Neuronal stem cell (in vitro differentiated cells): Measurements from ENCODE around the gene ING4.

Experiments
- DNase-seq: peaks from one replicate; pipeline ENCODE4 v3.0.0-alpha.2; 2013; ENCODE audit warnings: low spot score
- H2AFZ ChIP-seq: one replicate; pipeline ENCODE4 v1.6.1; 2013; ENCODE audit warnings: mild to moderate bottlenecking, low read length, inconsistent platforms
- H2AK5ac ChIP-seq: 2 replicates; pipeline ENCODE4 v1.6.1; 2013; ENCODE audit warnings: low read depth, mild to moderate bottlenecking, inconsistent platforms, low read length, moderate library complexity, mixed read lengths
- H2BK120ac ChIP-seq: 2 replicates; pipeline ENCODE4 v1.6.1; 2013; ENCODE audit warnings: low read depth, mild to moderate bottlenecking, inconsistent platforms, low read length, moderate library complexity, mixed read lengths
- H2BK12ac ChIP-seq: one replicate; pipeline ENCODE4 v1.6.1; 2013; ENCODE audit warnings: low read length, inconsistent platforms
- H2BK15ac ChIP-seq: 2 replicates; pipeline ENCODE4 v1.6.1; 2013; ENCODE audit warnings: mild to moderate bottlenecking, low read length, inconsistent platforms, mixed read lengths
- H2BK5ac ChIP-seq: one replicate; pipeline ENCODE4 v1.6.1; 2013; ENCODE audit warnings: inconsistent platforms, mild to moderate bottlenecking, low read length, moderate library complexity
- H3K14ac ChIP-seq: one replicate; pipeline ENCODE4 v1.6.1; 2013; ENCODE audit warnings: low read length, inconsistent platforms
- H3K18ac ChIP-seq: 2 replicates; pipeline ENCODE4 v1.6.1; 2013; ENCODE audit warnings: low read length, inconsistent platforms
- H3K23ac ChIP-seq: 2 replicates; pipeline ENCODE4 v1.6.1; 2013; ENCODE audit warnings: low read depth, mild to moderate bottlenecking, mixed read lengths, low read length, inconsistent platforms; ENCODE audit not compliant: poor library complexity
- H3K27ac ChIP-seq: replicated peaks from 3 replicates; pipeline ENCODE4 v1.5.1; 2013; ENCODE audit warnings: low read length, inconsistent platforms
- H3K27me3 ChIP-seq, 3 experiments: 2 replicates each; pipeline ENCODE4 v1.6.1; 2013; ENCODE audit warnings: low read length in 3 of 3, mild to moderate bottlenecking in 2 of 3, inconsistent platforms in 1 of 3, low read depth in 1 of 3, mixed read lengths in 1 of 3, moderate library complexity in 1 of 3; ENCODE audit not compliant: control insufficient read depth in 3 of 3, insufficient read depth in 3 of 3
- H3K36me3 ChIP-seq, 2 donors: replicated peaks in 1 of 2; 2 replicates each; pipeline ENCODE4 v1.6.1; 2013; ENCODE audit warnings: low read length in 2 of 2; ENCODE audit not compliant: control insufficient read depth in 2 of 2, insufficient read depth in 2 of 2
- H3K4ac ChIP-seq: 2 replicates; pipeline ENCODE4 v1.6.1; 2013; ENCODE audit warnings: inconsistent platforms, mild to moderate bottlenecking, low read length, moderate library complexity
- H3K4me1 ChIP-seq, 2 donors: 1 replicate in 1 of 2; 2 replicates in 1 of 2; pipeline ENCODE4 v1.6.1; 2013; ENCODE audit warnings: low read length in 2 of 2, low read depth in 1 of 2; ENCODE audit not compliant: control insufficient read depth in 2 of 2, insufficient read depth in 1 of 2
- H3K4me2 ChIP-seq: one replicate; pipeline ENCODE4 v1.6.1; 2013; ENCODE audit warnings: mild to moderate bottlenecking, low read length, inconsistent platforms; ENCODE audit not compliant: insufficient read depth, poor library complexity, severe bottlenecking
- H3K4me3 ChIP-seq, 2 donors: 2 replicates each; pipeline ENCODE4 v1.5.1; 2013; ENCODE audit warnings: low read length in 2 of 2, mild to moderate bottlenecking in 2 of 2, inconsistent platforms in 1 of 2, moderate library complexity in 1 of 2
- H3K79me1 ChIP-seq: one replicate; pipeline ENCODE4 v1.6.1; 2013; ENCODE audit warnings: low read depth, mild to moderate bottlenecking, inconsistent platforms, low read length, moderate library complexity
- H3K9ac ChIP-seq: one replicate; pipeline ENCODE4 v1.6.1; 2013; ENCODE audit warnings: mild to moderate bottlenecking, low read depth, low read length, inconsistent platforms; ENCODE audit not compliant: poor library complexity
- H3K9me3 ChIP-seq, 2 donors: replicated peaks in 1 of 2; 2 replicates each; pipeline versions ENCODE3 to v1.6.1; 2013; ENCODE audit warnings: low read length in 2 of 2, mild to moderate bottlenecking in 2 of 2, inconsistent platforms in 1 of 2, low read depth in 1 of 2, mixed read lengths in 1 of 2, moderate library complexity in 1 of 2; ENCODE audit not compliant: control insufficient read depth in 2 of 2, insufficient read depth in 1 of 2
- H4K8ac ChIP-seq: one replicate; pipeline ENCODE4 v1.6.1; 2013; ENCODE audit warnings: low read depth, mild to moderate bottlenecking, inconsistent platforms, low read length, moderate library complexity
- H4K91ac ChIP-seq: one replicate; pipeline ENCODE4 v1.6.1; 2013; ENCODE audit warnings: low read length, low read depth, mild to moderate bottlenecking, inconsistent platforms; ENCODE audit not compliant: poor library complexity
- WGBS, 2 donors: extraction: QIAGEN DNeasy Blood & Tissue Kit; methylation state at CpG; one replicate each; pipeline ENCODE4 v1.1.7; 2013; ENCODE audit warnings: missing lambda C conversion rate in 2 of 2, mixed read lengths in 1 of 2; ENCODE audit not compliant: insufficient read length in 2 of 2, insufficient replicate concordance in 1 of 2; ENCODE audit errors: extremely low coverage in 2 of 2; 5-methylcytosine and 5-hydroxymethylcytosine counted together

ING4 gene

GRCh38 chr12:6643569-6644256 is 19.2 kb downstream of the ING4 start:
- Histone ChIP-seq H2AK5ac (no peak overlapping the region), H3K4me1 (no peaks in the 10 kb centered on the region), H3K4me3 (no peak overlapping the region), H2BK5ac (no peak overlapping the region), H3K9me3 (peaks cover 4 to 39% of the 10 kb centered on the region in 2 donors), H2BK120ac (no peak overlapping the region), H3K36me3 (peaks cover 2 to 21% of the 10 kb centered on the region in 2 donors), H3K9ac (no peak overlapping the region), H2BK12ac (no peak overlapping the region), H3K18ac (no peak overlapping the region), H3K23ac (no peak overlapping the region), H3K27me3 (no peaks in the 10 kb centered on the region), H2AFZ (no peak overlapping the region), H3K4ac (no peak overlapping the region), H3K27ac (no peak overlapping the region), H4K91ac (no peak overlapping the region), H2BK15ac (no peak overlapping the region), H3K4me2 (no peak overlapping the region), H3K79me1 (peaks cover 2% of the 10 kb centered on the region), H4K8ac (no peak overlapping the region), H3K14ac (no peak overlapping the region)
- DNase-seq: no peak
- no CpG with 5 or more reads among the region's 6 CpGs for WGBS, 2 donors

DNA sequence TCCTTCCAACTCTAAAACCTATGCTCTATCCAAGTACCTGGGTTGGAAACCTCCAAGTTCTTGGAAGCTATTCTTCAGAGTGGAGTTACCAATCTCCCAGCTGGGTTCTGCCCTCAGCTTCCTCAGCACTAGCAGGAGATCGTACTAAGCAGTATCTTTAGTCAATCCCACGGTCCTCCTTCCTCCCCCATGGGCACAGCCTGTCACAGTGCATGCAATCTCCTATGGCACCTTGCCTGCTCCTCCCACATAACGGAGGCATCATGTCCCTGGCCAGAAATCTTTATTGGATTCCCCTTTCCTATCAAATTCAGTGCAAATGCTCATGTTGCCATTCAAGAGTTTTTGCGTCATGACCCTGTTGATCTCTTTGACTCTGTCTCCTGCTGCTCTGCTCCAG is 21.8 kb downstream of the ING4 start:
- H2AFZ ChIP-seq: no peak overlapping the region
- no peak overlapping the region for H3K18ac ChIP-seq
- no CpG with 5 or more reads among the region's 4 CpGs for WGBS, 2 donors
- no peak overlapping the region for H3K4me3 ChIP-seq
- H3K9me3 ChIP-seq: peaks cover 4 to 27% of the 10 kb centered on the region in 2 donors
- no peaks in the 10 kb centered on the region for H3K4me1 ChIP-seq
- H2BK15ac ChIP-seq: no peak overlapping the region
- no peak overlapping the region for H4K91ac ChIP-seq
- H3K79me1 ChIP-seq: peaks cover 2% of the 10 kb centered on the region
- H3K9ac ChIP-seq: no peak overlapping the region
- peaks cover 0 to under 1% of the 10 kb centered on the region in 2 donors for H3K36me3 ChIP-seq
- no peak overlapping the region for H3K14ac ChIP-seq
- H3K27me3 ChIP-seq: no peaks in the 10 kb centered on the region
- no peak overlapping the region for H3K27ac ChIP-seq
- H3K23ac ChIP-seq: no peak overlapping the region
- DNase-seq: no peak
- no peak overlapping the region for H2BK120ac ChIP-seq
- no peak overlapping the region for H2AK5ac ChIP-seq
- H3K4ac ChIP-seq: no peak overlapping the region
- H2BK12ac ChIP-seq: no peak overlapping the region
- no peak overlapping the region for H3K4me2 ChIP-seq
- no peak overlapping the region for H4K8ac ChIP-seq
- H2BK5ac ChIP-seq: no peak overlapping the region

- no peak overlapping the region for H4K91ac ChIP-seq
- H3K14ac ChIP-seq: no peak overlapping the region
- no peak overlapping the region for H2AK5ac ChIP-seq
- H3K36me3 ChIP-seq: no peaks in the 10 kb centered on the region
- H2BK15ac ChIP-seq: no peak overlapping the region
- no peak for DNase-seq
- no CpG with 5 or more reads among the region's 4 CpGs for WGBS, 2 donors
- peak overlapping the region; percentile 13 for H3K18ac ChIP-seq
- H2AFZ ChIP-seq: no peak overlapping the region
- H4K8ac ChIP-seq: no peak overlapping the region
- H2BK120ac ChIP-seq: no peak overlapping the region
- H3K9me3 ChIP-seq: peaks cover 4 to 26% of the 10 kb centered on the region in 2 donors
- H3K27ac ChIP-seq: no peak overlapping the region
- no peak overlapping the region for H3K4me2 ChIP-seq
- H3K4me1 ChIP-seq: peaks cover 0 to 3% of the 10 kb centered on the region in 2 donors
- H3K79me1 ChIP-seq: peaks cover 2% of the 10 kb centered on the region
- no peak overlapping the region for H3K4ac ChIP-seq
- H3K27me3 ChIP-seq: no peaks in the 10 kb centered on the region
- no peak overlapping the region for H2BK12ac ChIP-seq
- H2BK5ac ChIP-seq: no peak overlapping the region
- no peak overlapping the region for H3K9ac ChIP-seq
- H3K4me3 ChIP-seq: no peak overlapping the region
- H3K23ac ChIP-seq: peak overlapping the region; percentile 20
Observed at GRCh38 chr12:6640497-6640896, 22.4 kb downstream of the ING4 start.

DNA sequence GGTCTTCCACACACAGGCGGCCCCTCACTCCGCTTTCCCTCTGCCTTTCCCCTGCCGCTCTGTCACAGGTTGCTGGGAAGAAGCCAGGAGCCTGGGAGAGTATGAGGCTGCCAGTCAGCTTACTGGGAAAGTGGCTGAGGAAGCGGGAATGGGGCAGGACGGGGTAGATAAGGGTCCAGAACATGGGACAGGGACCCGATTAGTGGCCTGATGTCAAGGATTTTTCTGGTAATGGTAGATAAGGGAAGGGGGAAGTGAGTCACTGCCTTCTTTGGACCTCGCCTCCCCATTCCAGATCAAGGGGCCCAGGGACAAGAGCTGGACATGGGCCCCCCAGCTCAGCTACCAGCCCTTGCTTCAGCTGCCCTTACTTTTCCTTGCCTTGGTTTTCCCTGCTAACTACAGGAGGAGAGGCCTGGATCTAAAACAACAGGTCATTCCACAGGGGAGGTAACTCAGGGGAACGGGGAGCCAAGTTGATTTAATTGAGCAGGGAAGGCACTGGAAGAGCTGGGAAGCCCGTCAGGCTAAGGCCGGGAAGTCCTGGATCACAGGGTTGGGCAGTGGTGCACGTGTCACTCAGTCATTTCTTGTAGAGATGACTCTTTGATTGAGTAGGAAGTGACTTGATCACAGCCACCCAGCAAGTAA is 23.6 kb downstream of the ING4 start:
- Histone ChIP-seq H3K4me1 (peaks cover 0 to 8% of the 10 kb centered on the region in 2 donors), H3K27me3 (no peaks in the 10 kb centered on the region), H2AFZ (no peak overlapping the region), H4K91ac (no peak overlapping the region), H3K9me3 (peaks cover 4 to 17% of the 10 kb centered on the region in 2 donors), H3K79me1 (peaks cover 2% of the 10 kb centered on the region), H3K4ac (peak overlapping the region; percentile 6), H3K4me2 (no peak overlapping the region), H3K23ac (no peak overlapping the region), H3K27ac (no peak overlapping the region), H3K9ac (no peak overlapping the region), H2BK5ac (no peak overlapping the region), H3K18ac (no peak overlapping the region), H3K14ac (no peak overlapping the region), H4K8ac (no peak overlapping the region), H2BK12ac (no peak overlapping the region), H3K36me3 (no peaks in the 10 kb centered on the region), H2AK5ac (no peak overlapping the region), H2BK120ac (no peak overlapping the region), H2BK15ac (peak overlapping the region; percentile 61), H3K4me3 (no peak overlapping the region)
- WGBS, 2 donors: no CpG with 5 or more reads among the region's 11 CpGs
- no peak for DNase-seq
